ENCODE results near the gene PARP14. TPM values are rescaled to one million over a fixed set of nuclear protein-coding genes. Genes with fewer than 3 reads are reported as not detected.

Gene PARP14
- total and polyA plus RNA-seq, 10 of the 15 experiments (the other 5 are each of a cell fraction or from before 2014, with no cell fraction given): 21.6 to 189 (median 92.7) TPM

DNA sequence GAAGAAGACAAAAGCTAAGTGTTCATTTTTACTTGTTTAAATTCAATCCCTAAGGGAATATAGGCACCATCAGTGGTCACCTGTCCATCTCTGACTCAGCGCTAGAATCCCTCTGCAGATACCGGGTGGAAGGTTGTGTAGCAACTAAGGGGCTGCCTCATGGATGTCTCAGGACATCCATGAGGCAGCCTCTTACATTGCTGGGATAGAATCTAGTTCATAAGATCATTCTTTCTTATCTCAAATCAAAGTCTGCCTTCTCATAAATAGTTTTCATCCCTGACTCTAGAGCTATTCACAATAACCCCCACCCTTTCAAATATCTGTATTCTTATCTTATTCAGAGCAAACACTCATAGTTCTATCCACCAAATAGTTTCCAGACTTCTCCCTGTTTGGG, 74.9 kb downstream of the PARP14 start:
- Histone ChIP-seq H3K4me1 (ENCODE audit: control insufficient read depth, insufficient read depth, low read length) (no peaks in the 10 kb centered on the region), H3K27me3 (replicated peaks in 1 of 2; ENCODE audit: control insufficient read depth in 2 of 2, insufficient read depth in 2 of 2, low read length in 1 of 2) (no peaks in the 10 kb centered on the region), H3K27ac (ENCODE audit: control insufficient read depth, insufficient read depth) (no peak overlapping the region), H3K79me2 (ENCODE audit: control insufficient read depth, insufficient read depth, low read length) (no peaks in the 10 kb centered on the region), H3K4me3 (no peak overlapping the region), H3K9ac (ENCODE audit: control insufficient read depth, insufficient read depth, low read length) (no peak overlapping the region), H4K20me1 (ENCODE audit: control insufficient read depth, insufficient read depth) (no peaks in the 10 kb centered on the region), H2AFZ (ENCODE audit: control insufficient read depth, low read depth, low read length) (no peak overlapping the region), H3K36me3 (ENCODE audit: control insufficient read depth in 2 of 2, insufficient read depth in 2 of 2, low read length in 1 of 2) (no peaks in the 10 kb centered on the region; a peak in 1 of 4 replicates), H3K4me2 (ENCODE audit: control insufficient read depth, insufficient read depth) (no peak overlapping the region), H3K9me3 (replicated peaks; ENCODE audit: control insufficient read depth, insufficient read depth, low read length) (no peaks in the 10 kb centered on the region)
- SMC1A ChIA-PET (ENCODE audit: uncharacterized antibody, unreplicated experiment): interaction anchor here (0.7 to 1.7 kb wide), 14 partner anchors 10 to 274 kb away, joined by 3 to 10 read pairs (median 5); partner anchors contain the start of gene HSPBAP1
- RAD21 ChIA-PET (ENCODE audit: unreplicated experiment): interaction anchor here (1.0 to 1.4 kb wide), 8 partner anchors 17 to 276 kb away, joined by 3 to 10 read pairs (median 4); partner anchors contain the start of gene SEMA5B
- FAIRE-seq (no peak), DNase-seq (ENCODE audit: low read depth, low spot score) (no peak), ATAC-seq (no peak)
- intact Hi-C loops (cut with micrococcal nuclease; ENCODE audit: unreplicated experiment) (loop anchor here (2.0 to 10.0 kb wide), 2 partner anchors 189 to 273 kb away; no protein-coding TSS in a partner anchor), in situ Hi-C loops (cut with MboI) (loop anchor here (5.0 kb wide), 1 partner anchor 277 kb away; no protein-coding TSS in a partner anchor)
- BruUV-seq (replicated peaks): no TSS peak
- TF ChIP-seq HDAC6 (IDR thresholded peaks at IDR 0.05; ENCODE audit: unreplicated experiment) (no peak), NBN (IDR thresholded peaks at IDR 0.05) (no peak), ZNF217 (IDR thresholded peaks at IDR 0.05) (no peak), SIX5 (IDR thresholded peaks at IDR 0.05; ENCODE audit: low read depth, low read length, severe bottlenecking) (no peak), MXI1 (IDR thresholded peaks at IDR 0.05; ENCODE audit: low read depth, low read length) (no peak), RBBP5 (conservative IDR thresholded peaks at IDR 0.05) (no peak), GABPA (IDR thresholded peaks at IDR 0.05; ENCODE audit: low read depth) (no peak), BRCA1 (IDR thresholded peaks at IDR 0.05; ENCODE audit: low read depth, low read length) (no peak), ASH2L (IDR thresholded peaks at IDR 0.05; ENCODE audit: borderline replicate concordance, low read depth) (no peak)
- TF ChIP-seq, protein P1, sequence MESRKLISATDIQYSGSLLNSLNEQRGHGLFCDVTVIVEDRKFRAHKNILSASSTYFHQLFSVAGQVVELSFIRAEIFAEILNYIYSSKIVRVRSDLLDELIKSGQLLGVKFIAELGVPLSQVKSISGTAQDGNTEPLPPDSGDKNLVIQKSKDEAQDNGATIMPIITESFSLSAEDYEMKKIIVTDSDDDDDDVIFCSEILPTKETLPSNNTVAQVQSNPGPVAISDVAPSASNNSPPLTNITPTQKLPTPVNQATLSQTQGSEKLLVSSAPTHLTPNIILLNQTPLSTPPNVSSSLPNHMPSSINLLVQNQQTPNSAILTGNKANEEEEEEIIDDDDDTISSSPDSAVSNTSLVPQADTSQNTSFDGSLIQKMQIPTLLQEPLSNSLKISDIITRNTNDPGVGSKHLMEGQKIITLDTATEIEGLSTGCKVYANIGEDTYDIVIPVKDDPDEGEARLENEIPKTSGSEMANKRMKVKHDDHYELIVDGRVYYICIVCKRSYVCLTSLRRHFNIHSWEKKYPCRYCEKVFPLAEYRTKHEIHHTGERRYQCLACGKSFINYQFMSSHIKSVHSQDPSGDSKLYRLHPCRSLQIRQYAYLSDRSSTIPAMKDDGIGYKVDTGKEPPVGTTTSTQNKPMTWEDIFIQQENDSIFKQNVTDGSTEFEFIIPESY (IDR thresholded peaks at IDR 0.05): no peak
- TF ChIP-seq, protein P2, sequence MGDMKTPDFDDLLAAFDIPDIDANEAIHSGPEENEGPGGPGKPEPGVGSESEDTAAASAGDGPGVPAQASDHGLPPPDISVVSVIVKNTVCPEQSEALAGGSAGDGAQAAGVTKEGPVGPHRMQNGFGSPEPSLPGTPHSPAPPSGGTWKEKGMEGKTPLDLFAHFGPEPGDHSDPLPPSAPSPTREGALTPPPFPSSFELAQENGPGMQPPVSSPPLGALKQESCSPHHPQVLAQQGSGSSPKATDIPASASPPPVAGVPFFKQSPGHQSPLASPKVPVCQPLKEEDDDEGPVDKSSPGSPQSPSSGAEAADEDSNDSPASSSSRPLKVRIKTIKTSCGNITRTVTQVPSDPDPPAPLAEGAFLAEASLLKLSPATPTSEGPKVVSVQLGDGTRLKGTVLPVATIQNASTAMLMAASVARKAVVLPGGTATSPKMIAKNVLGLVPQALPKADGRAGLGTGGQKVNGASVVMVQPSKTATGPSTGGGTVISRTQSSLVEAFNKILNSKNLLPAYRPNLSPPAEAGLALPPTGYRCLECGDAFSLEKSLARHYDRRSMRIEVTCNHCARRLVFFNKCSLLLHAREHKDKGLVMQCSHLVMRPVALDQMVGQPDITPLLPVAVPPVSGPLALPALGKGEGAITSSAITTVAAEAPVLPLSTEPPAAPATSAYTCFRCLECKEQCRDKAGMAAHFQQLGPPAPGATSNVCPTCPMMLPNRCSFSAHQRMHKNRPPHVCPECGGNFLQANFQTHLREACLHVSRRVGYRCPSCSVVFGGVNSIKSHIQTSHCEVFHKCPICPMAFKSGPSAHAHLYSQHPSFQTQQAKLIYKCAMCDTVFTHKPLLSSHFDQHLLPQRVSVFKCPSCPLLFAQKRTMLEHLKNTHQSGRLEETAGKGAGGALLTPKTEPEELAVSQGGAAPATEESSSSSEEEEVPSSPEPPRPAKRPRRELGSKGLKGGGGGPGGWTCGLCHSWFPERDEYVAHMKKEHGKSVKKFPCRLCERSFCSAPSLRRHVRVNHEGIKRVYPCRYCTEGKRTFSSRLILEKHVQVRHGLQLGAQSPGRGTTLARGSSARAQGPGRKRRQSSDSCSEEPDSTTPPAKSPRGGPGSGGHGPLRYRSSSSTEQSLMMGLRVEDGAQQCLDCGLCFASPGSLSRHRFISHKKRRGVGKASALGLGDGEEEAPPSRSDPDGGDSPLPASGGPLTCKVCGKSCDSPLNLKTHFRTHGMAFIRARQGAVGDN (IDR thresholded peaks at IDR 0.05): no peak
- POLR2A ChIA-PET: interaction anchor here (0.6 kb wide), 2 partner anchors 18 to 69 kb away, joined by 3 read pairs; no protein-coding TSS in a partner anchor
- CTCF ChIA-PET: interaction anchor here (0.6 to 2.9 kb wide), 35 partner anchors 10 to 552 kb away, joined by 3 to 21 read pairs (median 4); partner anchors contain the start of genes HSPBAP1 and SEMA5B
- 100% methylated on average over 2 of the region's 2 CpGs for WGBS (ENCODE audit: insufficient coverage, insufficient replicate concordance, low lambda C conversion rate, missing lambda C conversion rate)

Data from GM12878 (cell line).